ENCODE measurements around the gene TMEM225. TPM values are rescaled to one million over a fixed set of nuclear protein-coding genes. Genes with fewer than 3 reads are reported as not detected.

TMEM225 gene
- total RNA-seq, 5 donors from 2014 or later (not counting 1 experiment from before 2014, with no cell fraction given): not detected

DNA sequence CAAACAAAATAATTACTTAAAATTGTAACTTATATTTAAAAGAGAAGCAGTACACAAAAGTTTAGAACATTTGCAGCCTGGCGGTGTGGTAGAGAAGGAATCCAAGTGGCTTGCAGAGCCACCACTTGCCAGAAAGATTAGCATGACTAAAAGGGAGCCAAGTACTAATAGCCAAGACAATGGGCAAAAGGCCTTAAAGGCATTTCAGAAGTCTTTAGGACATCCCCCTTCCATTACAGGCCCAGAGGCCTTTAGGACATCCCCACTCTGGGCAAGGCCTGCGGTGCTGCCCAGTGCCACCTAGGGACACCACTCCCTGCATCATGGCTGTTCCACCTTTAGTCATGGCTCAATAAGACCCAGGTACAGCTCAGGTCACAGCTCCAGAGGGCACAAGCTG is 32.4 kb downstream of the TMEM225 start:
- Histone ChIP-seq H3K36me3 (ENCODE audit: control insufficient read depth in 2 of 2, extremely low read depth in 1 of 2, insufficient read depth in 1 of 2, low read length in 1 of 2) (no peaks in the 10 kb centered on the region), H3K9me3 (no peaks in the 10 kb centered on the region), H3K27ac (ENCODE audit: low read length) (no peak overlapping the region), H3K4me3 (ENCODE audit: control insufficient read depth in 1 of 2, extremely low read depth in 1 of 2, low read length in 1 of 2) (no peak overlapping the region), H3K4me1 (ENCODE audit: control insufficient read depth in 1 of 2, extremely low read depth in 1 of 2, insufficient read depth in 2 of 2, low read length in 2 of 2) (no peaks in the 10 kb centered on the region), H3K27me3 (replicated peaks in 1 of 2; ENCODE audit: control insufficient read depth in 2 of 2, extremely low read depth in 1 of 2, insufficient read depth in 2 of 2, low read length in 1 of 2) (peaks cover 0 to 18% of the 10 kb centered on the region in 2 experiments)
- CTCF ChIA-PET: no interaction called here
- DNase-seq (no peak), ATAC-seq (replicated peaks in 1 of 4) (no peak)
- Mint-ChIP-seq H3K4me1 (peaks cover 0 to 6% (median 0%) of the 10 kb centered on the region in 3 donors), H3K27ac (no peak overlapping the region), H3K27me3 (peaks cover 18 to 30% of the 10 kb centered on the region in 2 donors), H3K36me3 (no peaks in the 10 kb centered on the region), H3K4me3 (no peak overlapping the region), H3K9me3 (peaks cover 3 to 22% (median 9%) of the 10 kb centered on the region in 3 donors)
- POLR2A ChIA-PET: no interaction called here
- WGBS (ENCODE audit: insufficient coverage): 100% methylated on average over 1 of the region's 2 CpGs

DNA sequence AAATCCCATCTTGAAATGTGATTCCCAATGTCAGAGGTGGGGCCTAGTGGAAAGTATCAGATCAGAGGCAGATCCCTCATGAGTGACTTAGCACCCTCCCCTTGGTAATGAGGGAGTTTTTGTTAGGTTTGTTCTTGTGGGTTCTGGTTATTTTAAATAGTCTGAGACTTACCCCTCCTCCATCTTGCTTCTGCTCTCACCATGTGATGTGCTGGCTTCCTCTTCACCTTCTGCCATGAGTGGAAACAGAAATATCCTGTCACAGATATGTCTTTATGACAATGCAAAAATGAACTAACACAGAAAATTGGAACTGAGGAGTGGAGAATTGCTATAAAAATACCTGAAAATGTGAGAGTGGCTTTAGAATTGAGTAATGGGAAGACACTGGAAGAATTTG is 33.1 kb downstream of the TMEM225 start:
- CTCF ChIA-PET: no interaction called here
- Mint-ChIP-seq H3K27ac (no peak overlapping the region), H3K9me3 (peaks cover 0 to 22% (median 3%) of the 10 kb centered on the region in 3 donors), H3K36me3 (no peaks in the 10 kb centered on the region), H3K4me3 (no peak overlapping the region), H3K27me3 (peaks cover 18 to 30% of the 10 kb centered on the region in 2 donors), H3K4me1 (peaks cover 0 to 6% (median 0%) of the 10 kb centered on the region in 3 donors)
- Histone ChIP-seq H3K36me3 (ENCODE audit: control insufficient read depth in 2 of 2, extremely low read depth in 1 of 2, insufficient read depth in 1 of 2, low read length in 1 of 2) (no peaks in the 10 kb centered on the region), H3K27ac (ENCODE audit: low read length) (no peak overlapping the region), H3K27me3 (replicated peaks in 1 of 2; ENCODE audit: control insufficient read depth in 2 of 2, extremely low read depth in 1 of 2, insufficient read depth in 2 of 2, low read length in 1 of 2) (peaks cover 0 to 18% of the 10 kb centered on the region in 2 experiments), H3K4me3 (ENCODE audit: control insufficient read depth in 1 of 2, extremely low read depth in 1 of 2, low read length in 1 of 2) (no peak overlapping the region), H3K4me1 (ENCODE audit: control insufficient read depth in 1 of 2, extremely low read depth in 1 of 2, insufficient read depth in 2 of 2, low read length in 2 of 2) (no peaks in the 10 kb centered on the region), H3K9me3 (no peaks in the 10 kb centered on the region)
- POLR2A ChIA-PET: no interaction called here
- DNase-seq (no peak), ATAC-seq (replicated peaks in 1 of 4) (no peak)

DNA sequence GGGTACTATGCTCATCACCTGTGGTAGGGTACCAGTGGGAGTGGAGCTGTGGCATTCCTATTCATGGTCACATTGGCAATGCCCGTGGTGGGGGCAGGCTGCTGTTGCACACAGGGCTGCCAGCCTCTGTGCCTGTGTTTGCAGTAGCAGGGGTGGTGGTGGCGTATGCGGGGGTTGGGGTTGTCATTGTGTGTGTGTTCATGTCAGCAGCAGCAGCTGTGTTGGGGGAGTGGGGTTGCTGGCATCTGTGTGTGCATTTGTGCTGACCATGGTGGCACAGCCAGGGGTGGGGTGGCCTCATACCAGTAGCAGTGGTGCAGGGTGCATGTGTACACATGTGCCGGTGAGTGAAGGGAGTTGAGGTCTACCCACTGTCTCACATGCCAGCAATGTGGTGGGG is 34.4 kb downstream of the TMEM225 start:
- H3K27me3 Mint-ChIP-seq: peaks cover 18 to 33% of the 10 kb centered on the region in 2 donors
- peaks cover 0 to 18% of the 10 kb centered on the region in 2 experiments for H3K27me3 ChIP-seq (replicated peaks in 1 of 2; ENCODE audit: control insufficient read depth in 2 of 2, extremely low read depth in 1 of 2, insufficient read depth in 2 of 2, low read length in 1 of 2)
- H3K36me3 ChIP-seq (ENCODE audit: control insufficient read depth in 2 of 2, extremely low read depth in 1 of 2, insufficient read depth in 1 of 2, low read length in 1 of 2): no peaks in the 10 kb centered on the region
- no peaks in the 10 kb centered on the region for H3K36me3 Mint-ChIP-seq
- H3K9me3 ChIP-seq: no peaks in the 10 kb centered on the region
- no peak overlapping the region for H3K4me3 ChIP-seq (ENCODE audit: control insufficient read depth in 1 of 2, extremely low read depth in 1 of 2, low read length in 1 of 2)
- no peak overlapping the region for H3K27ac Mint-ChIP-seq
- POLR2A ChIA-PET: no interaction called here
- H3K27ac ChIP-seq (ENCODE audit: low read length): no peak overlapping the region
- no peak overlapping the region for H3K4me3 Mint-ChIP-seq
- H3K4me1 Mint-ChIP-seq: peaks cover 0 to 6% (median 0%) of the 10 kb centered on the region in 3 donors
- DNase-seq (no peak), ATAC-seq (replicated peaks in 1 of 4) (no peak)
- 91% methylated on average over 4 of the region's 4 CpGs for WGBS (ENCODE audit: insufficient coverage)
- no peaks in the 10 kb centered on the region for H3K4me1 ChIP-seq (ENCODE audit: control insufficient read depth in 1 of 2, extremely low read depth in 1 of 2, insufficient read depth in 2 of 2, low read length in 2 of 2)
- CTCF ChIA-PET: no interaction called here
- H3K9me3 Mint-ChIP-seq: peaks cover 0 to 19% (median 0%) of the 10 kb centered on the region in 3 donors

DNA sequence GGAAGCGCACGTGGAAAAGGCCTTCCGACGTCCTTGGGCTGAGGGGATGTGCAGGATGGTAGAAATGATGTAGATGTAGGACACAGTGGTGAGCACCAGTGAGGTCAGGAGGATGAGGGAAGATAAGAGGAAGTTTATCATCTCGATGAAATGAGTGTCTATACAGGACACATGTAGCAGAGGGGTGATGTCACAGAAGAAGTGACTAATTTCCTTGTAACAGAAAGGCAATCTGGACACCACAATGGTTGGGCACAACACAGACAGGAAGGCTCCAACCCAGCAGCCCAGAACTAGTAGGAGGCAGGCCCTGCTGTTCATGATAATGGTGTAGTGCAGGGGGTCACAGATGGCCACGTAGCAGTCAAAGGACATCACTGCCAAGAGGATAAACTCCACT is 44.3 kb downstream of the TMEM225 start:
- whole genome bisulfite sequencing (ENCODE audit: insufficient coverage): 85% methylated on average over 5 of the region's 6 CpGs
- Histone ChIP-seq H3K36me3 (ENCODE audit: control insufficient read depth in 2 of 2, extremely low read depth in 1 of 2, insufficient read depth in 1 of 2, low read length in 1 of 2) (no peaks in the 10 kb centered on the region), H3K4me1 (ENCODE audit: control insufficient read depth in 1 of 2, extremely low read depth in 1 of 2, insufficient read depth in 2 of 2, low read length in 2 of 2) (no peaks in the 10 kb centered on the region), H3K9me3 (no peaks in the 10 kb centered on the region), H3K27ac (ENCODE audit: low read length) (no peak overlapping the region), H3K27me3 (replicated peaks in 1 of 2; ENCODE audit: control insufficient read depth in 2 of 2, extremely low read depth in 1 of 2, insufficient read depth in 2 of 2, low read length in 1 of 2) (no peaks in the 10 kb centered on the region), H3K4me3 (ENCODE audit: control insufficient read depth in 1 of 2, extremely low read depth in 1 of 2, low read length in 1 of 2) (no peak overlapping the region)
- H3K36me3 Mint-ChIP-seq: no peaks in the 10 kb centered on the region
- no peak overlapping the region for H3K4me3 Mint-ChIP-seq
- DNase-seq (no peak), ATAC-seq (replicated peaks in 1 of 4) (no peak)
- H3K27ac Mint-ChIP-seq: no peak overlapping the region
- no peaks in the 10 kb centered on the region for H3K9me3 Mint-ChIP-seq
- H3K27me3 Mint-ChIP-seq: peaks cover 5 to 18% of the 10 kb centered on the region in 2 donors
- CTCF ChIA-PET: interaction anchor here in 1 of 2 donors (0.7 kb wide), 1 partner anchor 100 kb away, joined by 4 read pairs; no protein-coding TSS in a partner anchor
- POLR2A ChIA-PET: no interaction called here
- no peaks in the 10 kb centered on the region for H3K4me1 Mint-ChIP-seq

DNA sequence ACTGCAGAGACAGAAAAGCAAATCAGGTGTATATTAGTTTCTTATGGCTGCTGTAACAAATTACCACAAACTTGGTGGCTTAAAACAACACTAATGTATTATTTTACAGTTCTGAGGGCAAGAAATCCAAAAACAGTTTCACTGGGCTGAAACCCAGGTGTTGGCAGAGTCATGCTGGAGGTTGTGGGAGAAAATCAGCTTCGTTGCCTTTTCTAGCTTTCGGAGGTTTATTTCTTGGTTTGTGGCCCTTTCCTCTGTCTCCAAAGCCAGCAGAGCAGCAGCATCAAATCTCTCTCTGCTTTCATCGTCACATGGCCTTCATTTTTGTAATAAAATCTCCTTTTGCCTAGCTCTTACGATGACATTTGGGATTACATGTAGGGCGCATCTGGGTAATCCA is 46.3 kb downstream of the TMEM225 start:
- Mint-ChIP-seq H3K4me1 (no peaks in the 10 kb centered on the region), H3K4me3 (no peak overlapping the region), H3K27ac (no peak overlapping the region), H3K36me3 (no peaks in the 10 kb centered on the region), H3K27me3 (peaks cover 5 to 11% of the 10 kb centered on the region in 2 donors), H3K9me3 (no peaks in the 10 kb centered on the region)
- ATAC-seq (replicated peaks in 1 of 4) (no peak), DNase-seq (no peak)
- H3K4me3 ChIP-seq (ENCODE audit: control insufficient read depth in 1 of 2, extremely low read depth in 1 of 2, low read length in 1 of 2): no peak overlapping the region
- no peaks in the 10 kb centered on the region for H3K27me3 ChIP-seq (replicated peaks in 1 of 2; ENCODE audit: control insufficient read depth in 2 of 2, extremely low read depth in 1 of 2, insufficient read depth in 2 of 2, low read length in 1 of 2)
- H3K27ac ChIP-seq (ENCODE audit: low read length): no peak overlapping the region
- H3K36me3 ChIP-seq (ENCODE audit: control insufficient read depth in 2 of 2, extremely low read depth in 1 of 2, insufficient read depth in 1 of 2, low read length in 1 of 2): no peaks in the 10 kb centered on the region
- H3K4me1 ChIP-seq (ENCODE audit: control insufficient read depth in 1 of 2, extremely low read depth in 1 of 2, insufficient read depth in 2 of 2, low read length in 2 of 2): no peaks in the 10 kb centered on the region
- ChIA-PET CTCF (no interaction called here), POLR2A (no interaction called here)
- no peaks in the 10 kb centered on the region for H3K9me3 ChIP-seq
- WGBS (ENCODE audit: insufficient coverage): 82% methylated on average over 5 of the region's 5 CpGs

DNA sequence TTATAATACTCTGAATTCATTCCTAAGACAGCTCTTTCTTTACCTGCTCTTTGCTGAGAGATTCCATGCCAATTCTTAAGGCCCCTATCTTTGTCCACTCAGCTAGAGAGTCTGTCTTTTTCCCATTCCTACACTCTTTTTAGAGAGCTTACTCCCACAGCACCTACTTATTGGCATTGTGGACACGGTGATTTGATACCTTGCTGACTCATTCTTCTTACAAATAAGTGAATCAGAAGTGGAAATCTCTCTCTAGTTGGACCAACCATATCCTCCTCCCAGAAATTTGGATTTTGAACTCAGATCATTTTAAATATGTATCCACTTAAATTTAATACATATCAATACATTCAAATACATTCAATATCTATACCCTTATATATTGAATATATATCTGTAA is 46.8 kb downstream of the TMEM225 start:
- Mint-ChIP-seq H3K36me3 (no peaks in the 10 kb centered on the region), H3K4me1 (no peaks in the 10 kb centered on the region), H3K27ac (no peak overlapping the region), H3K4me3 (no peak overlapping the region), H3K9me3 (no peaks in the 10 kb centered on the region), H3K27me3 (peaks cover 5 to 11% of the 10 kb centered on the region in 2 donors)
- whole genome bisulfite sequencing (ENCODE audit: insufficient coverage): 50% methylated on average over 1 of the region's 1 CpG
- Histone ChIP-seq H3K36me3 (ENCODE audit: control insufficient read depth in 2 of 2, extremely low read depth in 1 of 2, insufficient read depth in 1 of 2, low read length in 1 of 2) (no peaks in the 10 kb centered on the region), H3K27me3 (replicated peaks in 1 of 2; ENCODE audit: control insufficient read depth in 2 of 2, extremely low read depth in 1 of 2, insufficient read depth in 2 of 2, low read length in 1 of 2) (no peaks in the 10 kb centered on the region), H3K9me3 (no peaks in the 10 kb centered on the region), H3K27ac (ENCODE audit: low read length) (no peak overlapping the region), H3K4me3 (ENCODE audit: control insufficient read depth in 1 of 2, extremely low read depth in 1 of 2, low read length in 1 of 2) (no peak overlapping the region), H3K4me1 (ENCODE audit: control insufficient read depth in 1 of 2, extremely low read depth in 1 of 2, insufficient read depth in 2 of 2, low read length in 2 of 2) (no peaks in the 10 kb centered on the region)
- POLR2A ChIA-PET: no interaction called here
- no peak for ATAC-seq (replicated peaks in 1 of 4)
- no peak for DNase-seq
- CTCF ChIA-PET: no interaction called here

DNA sequence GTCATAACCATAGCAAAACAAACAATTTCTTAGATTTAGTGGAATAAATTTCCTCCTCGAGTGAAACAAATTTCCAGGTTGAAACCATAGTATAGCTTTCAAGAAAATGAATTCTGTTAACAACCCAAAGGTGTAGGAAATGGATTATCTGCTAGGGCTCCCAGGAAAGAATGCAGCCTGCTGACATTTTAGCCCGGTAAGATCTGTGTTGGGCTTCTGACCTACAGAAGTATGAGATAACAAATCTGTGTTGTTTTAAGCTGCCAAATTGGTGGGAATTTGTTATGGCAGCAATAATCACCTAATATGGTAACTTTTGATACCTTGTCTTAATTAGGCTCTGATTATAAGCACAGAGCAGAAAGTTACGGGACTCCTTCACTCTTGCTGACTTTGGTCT is 47.3 kb downstream of the TMEM225 start:
- Mint-ChIP-seq H3K4me1 (no peaks in the 10 kb centered on the region), H3K9me3 (no peaks in the 10 kb centered on the region), H3K27ac (no peak overlapping the region), H3K4me3 (no peak overlapping the region), H3K36me3 (no peaks in the 10 kb centered on the region), H3K27me3 (peaks cover 5 to 11% of the 10 kb centered on the region in 2 donors)
- ChIA-PET POLR2A (no interaction called here), CTCF (no interaction called here)
- Histone ChIP-seq H3K4me1 (ENCODE audit: control insufficient read depth in 1 of 2, extremely low read depth in 1 of 2, insufficient read depth in 2 of 2, low read length in 2 of 2) (no peaks in the 10 kb centered on the region), H3K4me3 (ENCODE audit: control insufficient read depth in 1 of 2, extremely low read depth in 1 of 2, low read length in 1 of 2) (no peak overlapping the region), H3K27me3 (replicated peaks in 1 of 2; ENCODE audit: control insufficient read depth in 2 of 2, extremely low read depth in 1 of 2, insufficient read depth in 2 of 2, low read length in 1 of 2) (no peaks in the 10 kb centered on the region), H3K36me3 (ENCODE audit: control insufficient read depth in 2 of 2, extremely low read depth in 1 of 2, insufficient read depth in 1 of 2, low read length in 1 of 2) (no peaks in the 10 kb centered on the region), H3K9me3 (no peaks in the 10 kb centered on the region), H3K27ac (ENCODE audit: low read length) (no peak overlapping the region)
- ATAC-seq (replicated peaks in 1 of 4) (no peak), DNase-seq (no peak)
- 84% methylated on average over 2 of the region's 3 CpGs for WGBS (ENCODE audit: insufficient coverage)

All from T-cell (primary cell).